OCI-LY7 (cell line): Measurements from ENCODE around the gene C15orf62. TPM values are rescaled to one million over a fixed set of nuclear protein-coding genes. Genes with fewer than 3 reads are reported as not detected.

ENCODE experiments used
- BruUV-seq: library from RNA; stranded (reverse); fragments of 400-500 nt; replicated peaks from 2 replicates; lab custom pipeline; 2021; lab: Mats Ljungman, UMichigan
- CTCF ChIA-PET: fragments of 300-600 bp; sonication (Branson Sonifier 250); formaldehyde crosslinking; loops from one replicate; lab custom pipeline; 2022; ENCODE audit warnings: antibody characterized with exemption; ENCODE audit not compliant: unreplicated experiment; lab: Charles Lee
- POLR2A ChIA-PET: fragments of 300-600 bp; sonication (Branson Sonifier 250); formaldehyde crosslinking; loops from one replicate; lab custom pipeline; 2022; ENCODE audit warnings: antibody characterized with exemption; lab: Charles Lee
- DNase-seq: peaks from one replicate; pipeline ENCODE4 v3.0.0-alpha.2; 2015; ENCODE audit warnings: low spot score
- H2AFZ ChIP-seq: fragments of 200-600 bp; sonication (generic), shearing (Covaris generic); 2 replicates; pipeline ENCODE4 v1.6.1; 2014; ENCODE audit warnings: mild to moderate bottlenecking, antibody characterized with exemption, low read length, moderate library complexity
- H3K27ac ChIP-seq: fragments of 200-600 bp; sonication (generic); 2 replicates; pipeline ENCODE4 v1.5.1; 2014; ENCODE audit warnings: mixed run types, low read depth, mild to moderate bottlenecking, moderate library complexity, low read length, inconsistent platforms; ENCODE audit not compliant: poor library complexity, severe bottlenecking
- H3K36me3 ChIP-seq: fragments of 200-600 bp; sonication (generic); 2 replicates; pipeline ENCODE4 v1.6.1; 2014; ENCODE audit warnings: mild to moderate bottlenecking, antibody characterized with exemption, low read length, moderate library complexity, mixed read lengths; ENCODE audit not compliant: insufficient read depth
- H3K4me1 ChIP-seq: fragments of 200-600 bp; sonication (generic); 2 replicates; pipeline ENCODE4 v1.5.1; 2014; ENCODE audit warnings: mild to moderate bottlenecking, low read length; ENCODE audit not compliant: insufficient read depth, poor library complexity, severe bottlenecking
- H3K4me2 ChIP-seq: fragments of 200-600 bp; sonication (generic); 2 replicates; pipeline ENCODE4 v1.6.1; 2014; ENCODE audit warnings: mild to moderate bottlenecking, low read length
- H3K4me3 ChIP-seq: fragments of 200-600 bp; sonication (generic); 2 replicates; pipeline ENCODE4 v1.5.1; 2014; ENCODE audit warnings: mild to moderate bottlenecking, low read depth, low read length; ENCODE audit not compliant: poor library complexity, severe bottlenecking
- H3K79me2 ChIP-seq: fragments of 200-600 bp; sonication (generic); 2 replicates; pipeline ENCODE4 v1.6.1; 2016; ENCODE audit warnings: low read depth, mild to moderate bottlenecking, low read length, moderate library complexity, mixed read lengths; ENCODE audit not compliant: insufficient read depth
- H3K9me2 ChIP-seq: fragments of 200-600 bp; sonication (generic); 2 replicates; pipeline ENCODE4 v1.6.1; 2016; ENCODE audit warnings: mild to moderate bottlenecking, low read length, mixed read lengths; ENCODE audit not compliant: insufficient read depth
- H3K9me3 ChIP-seq: fragments of 200-600 bp; sonication (generic); 2 replicates; pipeline ENCODE4 v1.6.1; 2014; ENCODE audit warnings: mild to moderate bottlenecking, mixed run types, low read length, mixed read lengths
- H4K20me1 ChIP-seq: fragments of 200-600 bp; sonication (generic); 2 replicates; pipeline ENCODE4 v1.6.1; 2014; ENCODE audit warnings: mild to moderate bottlenecking, antibody characterized with exemption, low read length, moderate library complexity, mixed read lengths; ENCODE audit not compliant: insufficient read depth
- EZH2phosphoT487 ChIP-seq: fragments of 200-600 bp; sonication (generic); IDR thresholded peaks from 2 replicates; pipeline ENCODE4 v1.6.1; 2018; ENCODE audit warnings: low read depth, borderline replicate concordance, mild to moderate bottlenecking, mixed run types, antibody characterized with exemption, low read length, moderate library complexity, mixed read lengths
- intact Hi-C: fragments of 100-400 bp; cut with micrococcal nuclease; formaldehyde crosslinking; loops from one replicate; pipeline ENCODE4 v1.10.0; 2022; ENCODE audit not compliant: unreplicated experiment
- total RNA-seq, 2 experiments: library from RNA; depleted of rRNA in 1 of 2; stranded (reverse); fragments of >200 nt in 1 of 2; shearing (Covaris generic) in 1 of 2; gene quantifications; 2 replicates each; pipeline ENCODE4 v1.2.3, GENCODE V29; 2014 to 2022
- TF ChIP-seq, protein P1 (sequence below): fragments of 200-600 bp; sonication (generic); conservative IDR thresholded peaks from 2 replicates; pipeline ENCODE4 v1.5.1; 2014; ENCODE audit warnings: mild to moderate bottlenecking, antibody characterized with exemption, low read length, moderate library complexity, mixed read lengths

Gene C15orf62
- total RNA-seq, 2 experiments from 2014 or later: 2.7 to 4.7 TPM

DNA sequence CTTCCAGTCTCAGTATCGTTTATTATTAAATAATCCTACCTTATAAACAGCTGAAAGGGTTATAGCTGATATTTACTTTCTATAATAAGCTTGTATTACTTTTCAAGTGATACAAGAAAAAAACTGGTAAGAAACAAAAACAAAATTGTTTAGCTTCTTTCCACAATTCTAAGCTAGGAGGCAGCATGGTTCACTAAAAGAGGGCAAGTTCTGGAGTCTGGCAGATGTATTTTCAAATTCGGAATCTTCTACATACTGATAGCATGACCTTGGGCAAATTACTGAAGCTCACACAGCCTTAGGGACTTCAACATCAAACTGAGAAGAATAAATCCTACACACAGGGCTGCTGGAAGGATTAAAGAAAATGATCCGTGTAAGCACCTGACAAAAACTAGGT, 15.4 kb downstream of the C15orf62 start:
- no TSS peak for BruUV-seq
- intact Hi-C loops: loop anchor here (10.0 kb wide), 1 partner anchor 270 kb away; no protein-coding TSS in a partner anchor
- no peak for TF ChIP-seq EZH2phosphoT487
- TF ChIP-seq, protein P1, sequence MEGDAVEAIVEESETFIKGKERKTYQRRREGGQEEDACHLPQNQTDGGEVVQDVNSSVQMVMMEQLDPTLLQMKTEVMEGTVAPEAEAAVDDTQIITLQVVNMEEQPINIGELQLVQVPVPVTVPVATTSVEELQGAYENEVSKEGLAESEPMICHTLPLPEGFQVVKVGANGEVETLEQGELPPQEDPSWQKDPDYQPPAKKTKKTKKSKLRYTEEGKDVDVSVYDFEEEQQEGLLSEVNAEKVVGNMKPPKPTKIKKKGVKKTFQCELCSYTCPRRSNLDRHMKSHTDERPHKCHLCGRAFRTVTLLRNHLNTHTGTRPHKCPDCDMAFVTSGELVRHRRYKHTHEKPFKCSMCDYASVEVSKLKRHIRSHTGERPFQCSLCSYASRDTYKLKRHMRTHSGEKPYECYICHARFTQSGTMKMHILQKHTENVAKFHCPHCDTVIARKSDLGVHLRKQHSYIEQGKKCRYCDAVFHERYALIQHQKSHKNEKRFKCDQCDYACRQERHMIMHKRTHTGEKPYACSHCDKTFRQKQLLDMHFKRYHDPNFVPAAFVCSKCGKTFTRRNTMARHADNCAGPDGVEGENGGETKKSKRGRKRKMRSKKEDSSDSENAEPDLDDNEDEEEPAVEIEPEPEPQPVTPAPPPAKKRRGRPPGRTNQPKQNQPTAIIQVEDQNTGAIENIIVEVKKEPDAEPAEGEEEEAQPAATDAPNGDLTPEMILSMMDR: peak; percentile 41
- H2AFZ ChIP-seq: no peak overlapping the region
- H3K4me1 ChIP-seq: peaks cover 28% of the 10 kb centered on the region
- H3K79me2 ChIP-seq: no peaks in the 10 kb centered on the region
- H3K36me3 ChIP-seq: no peaks in the 10 kb centered on the region
- H3K4me3 ChIP-seq: no peak overlapping the region
- no peaks in the 10 kb centered on the region for H3K9me2 ChIP-seq
- no peak overlapping the region for H3K4me2 ChIP-seq
- DNase-seq: no peak
- POLR2A ChIA-PET: interaction anchor here (0.7 to 2.1 kb wide), 5 partner anchors 14 to 602 kb away, joined by 3 to 9 read pairs (median 4); partner anchors contain the start of gene C15orf62
- no peak overlapping the region for H3K27ac ChIP-seq
- CTCF ChIA-PET: interaction anchor here (0.8 to 0.9 kb wide), 2 partner anchors 38 to 106 kb away, joined by 3 read pairs; no protein-coding TSS in a partner anchor
- H4K20me1 ChIP-seq: no peaks in the 10 kb centered on the region; the same call in 1 of the 2 replicates
- H3K9me3 ChIP-seq: no peaks in the 10 kb centered on the region

DNA sequence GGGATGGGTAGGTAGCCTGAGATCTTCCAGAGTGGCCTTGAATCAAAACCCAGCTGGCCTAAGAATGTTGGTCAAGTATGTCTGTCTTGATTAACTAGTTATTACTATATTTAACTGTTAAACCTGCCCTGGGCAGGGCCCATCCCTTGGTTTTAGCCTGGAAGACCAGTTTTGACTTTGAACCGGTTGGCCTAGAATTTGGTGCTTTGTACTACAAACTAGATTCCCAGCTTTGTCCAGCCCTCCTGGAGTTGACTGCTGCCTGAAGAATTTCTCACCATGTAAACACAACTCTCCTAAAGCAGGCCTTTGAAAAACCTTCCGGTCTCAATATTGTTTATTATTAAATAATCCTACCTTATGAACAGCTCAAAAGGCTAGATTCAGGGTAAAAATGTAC, 16.0 kb downstream of the C15orf62 start:
- H3K4me2 ChIP-seq: no peak overlapping the region
- no peak for DNase-seq
- BruUV-seq: no TSS peak
- H2AFZ ChIP-seq: no peak overlapping the region
- H3K9me3 ChIP-seq: no peaks in the 10 kb centered on the region
- no peaks in the 10 kb centered on the region for H3K36me3 ChIP-seq
- no peak overlapping the region for H3K4me3 ChIP-seq
- H3K4me1 ChIP-seq: peaks cover 28% of the 10 kb centered on the region
- POLR2A ChIA-PET: interaction anchor here (1.0 to 2.5 kb wide), 6 partner anchors 9 to 74 kb away, joined by 3 to 9 read pairs (median 4); partner anchors contain the start of gene C15orf62
- TF ChIP-seq, protein P1: no peak
- TF ChIP-seq EZH2phosphoT487: no peak
- H4K20me1 ChIP-seq: no peaks in the 10 kb centered on the region; the same call in 1 of the 2 replicates
- no peaks in the 10 kb centered on the region for H3K9me2 ChIP-seq
- intact Hi-C loops: loop anchor here (10.0 kb wide), 1 partner anchor 271 kb away; no protein-coding TSS in a partner anchor
- no peak overlapping the region for H3K27ac ChIP-seq
- no peaks in the 10 kb centered on the region for H3K79me2 ChIP-seq
- CTCF ChIA-PET: interaction anchor here (0.8 kb wide), 2 partner anchors 39 kb away, joined by 3 read pairs; no protein-coding TSS in a partner anchor

DNA sequence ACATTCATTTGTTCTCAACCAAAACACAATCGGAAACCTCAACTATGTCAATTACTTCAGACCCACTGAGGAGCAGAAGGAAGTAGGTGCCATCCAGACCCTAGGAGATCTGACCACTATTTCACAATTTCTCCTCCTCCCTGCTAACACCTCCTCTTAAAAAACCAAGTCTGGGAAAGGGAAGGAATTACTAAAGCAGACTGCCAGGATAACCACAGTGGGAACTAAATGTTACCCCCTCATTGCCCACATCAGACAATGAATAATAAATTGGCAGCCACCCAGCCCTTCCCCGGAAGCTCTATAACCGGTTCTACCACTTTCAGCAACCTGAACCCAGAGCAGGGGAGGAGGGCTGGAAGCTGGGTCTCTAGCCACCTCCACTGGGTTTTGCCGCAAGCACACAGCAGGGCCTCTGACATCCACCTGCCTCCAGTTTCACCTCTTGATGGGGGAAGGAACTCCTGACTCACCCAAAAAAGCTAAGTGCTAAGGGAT, 17.6 kb downstream of the C15orf62 start:
- Histone ChIP-seq H4K20me1 (no peaks in the 10 kb centered on the region; the same call in 1 of the 2 replicates), H3K4me2 (peak overlapping the region; percentile 34; the same call in 1 of the 2 replicates), H3K9me3 (no peaks in the 10 kb centered on the region), H3K79me2 (no peaks in the 10 kb centered on the region), H3K36me3 (no peaks in the 10 kb centered on the region), H3K9me2 (no peaks in the 10 kb centered on the region), H3K27ac (no peak overlapping the region), H3K4me3 (no peak overlapping the region), H3K4me1 (peaks cover 26% of the 10 kb centered on the region), H2AFZ (no peak overlapping the region)
- peak; percentile 19 for DNase-seq
- BruUV-seq: no TSS peak
- ChIA-PET CTCF (no interaction called here), POLR2A (interaction anchor here (0.6 to 2.5 kb wide), 3 partner anchors 14 to 141 kb away, joined by 6 to 8 read pairs (median 7); no protein-coding TSS in a partner anchor)
- no peak for TF ChIP-seq EZH2phosphoT487
- TF ChIP-seq, protein P1: no peak
- intact Hi-C loops: loop anchor here (10.0 kb wide), 1 partner anchor 273 kb away; no protein-coding TSS in a partner anchor
